Vagina (tissue), 2 donors: ENCODE data around the gene GPR17. TPM values are rescaled to one million over a fixed set of nuclear protein-coding genes. Genes with fewer than 3 reads are reported as not detected.

Source experiments
- DNase-seq, 2 donors: peaks; one replicate each; pipeline ENCODE4 v3.0.0-alpha.2; 2017; ENCODE audit errors: extremely low spot score in 2 of 2
- H3K27ac ChIP-seq: fragments of 200-600 bp; sonication (generic); one replicate; pipeline ENCODE4 v1.5.1; 2019
- H3K27me3 ChIP-seq: fragments of 200-600 bp; sonication (generic); one replicate; pipeline ENCODE4 v1.5.1; 2019
- H3K36me3 ChIP-seq, 2 donors: fragments of 200-600 bp; sonication (generic); one replicate each; pipeline ENCODE4 v1.5.1; 2017 to 2019
- H3K4me1 ChIP-seq: fragments of 200-600 bp; sonication (generic); one replicate; pipeline ENCODE4 v1.5.1; 2019
- H3K4me3 ChIP-seq, 2 donors: fragments of 200-600 bp; sonication (generic); 1 replicate in 1 of 2; 2 replicates in 1 of 2; pipeline ENCODE4 v1.5.1; 2016 to 2019
- H3K9me3 ChIP-seq: fragments of 200-600 bp; sonication (generic); one replicate; pipeline ENCODE4 v1.5.1; 2019
- POLR2A ChIP-seq, 2 donors: fragments of 450-650 bp; IDR thresholded peaks; one replicate each; pipeline ENCODE4 v1.6.1; 2017; ENCODE audit warnings: antibody characterized with exemption in 2 of 2, mild to moderate bottlenecking in 2 of 2, moderate library complexity in 2 of 2
- POLR2AphosphoS5 ChIP-seq, 2 donors: sonication (generic); formaldehyde crosslinking; IDR thresholded peaks; one replicate each; pipeline ENCODE4 v1.9.0; 2017; ENCODE audit warnings: antibody characterized with exemption in 2 of 2, mild to moderate bottlenecking in 2 of 2, low read depth in 1 of 2; ENCODE audit not compliant: insufficient read depth in 1 of 2
- intact Hi-C: fragments of 100-400 bp; cut with DNase I; formaldehyde crosslinking; loops from one replicate; pipeline ENCODE4 v1.15.1; 2023
- total RNA-seq: library from RNA; depleted of rRNA; stranded (reverse); fragments of >200 nt; gene quantifications from one replicate; pipeline ENCODE4 v1.2.3, GENCODE V29; 2016
- TF ChIP-seq, protein P1 (sequence below), 3 experiments: fragments of 450-650 bp in 2 of 3; fragments of 200-600 bp in 1 of 3; sonication (generic) in 1 of 3; IDR thresholded peaks; one replicate each; pipeline ENCODE4 v1.5.1; 2017 to 2019; ENCODE audit warnings: antibody characterized with exemption in 3 of 3, mild to moderate bottlenecking in 2 of 3, moderate library complexity in 2 of 3

The GPR17 gene
- total RNA-seq, 1 donor from 2014 or later, result not detected

GRCh38 chr2:127700527-127701192 is 54.7 kb downstream of the GPR17 start:
- H3K4me3 ChIP-seq, result peak overlapping the region; percentile 56 to 93
- intact Hi-C loops, result loop anchor here (10.0 kb wide), 1 partner anchor 114 kb away; the partner anchor contains the start of gene WDR33
- no peaks in the 10 kb centered on the region for H3K9me3 ChIP-seq
- no peak for DNase-seq
- H3K27ac ChIP-seq, result peak overlapping the region; percentile 82
- no peaks in the 10 kb centered on the region for H3K27me3 ChIP-seq
- H3K36me3 ChIP-seq, result no peaks in the 10 kb centered on the region
- peaks cover 41% of the 10 kb centered on the region for H3K4me1 ChIP-seq
- TF ChIP-seq POLR2A (IDR thresholded peaks at IDR 0.05), result no peak
- peak in 1 of 2 donors; percentile 17 for TF ChIP-seq POLR2AphosphoS5 (IDR thresholded peaks at IDR 0.05; ENCODE audit: insufficient read depth in 1 of 2, low read depth in 1 of 2)

DNA sequence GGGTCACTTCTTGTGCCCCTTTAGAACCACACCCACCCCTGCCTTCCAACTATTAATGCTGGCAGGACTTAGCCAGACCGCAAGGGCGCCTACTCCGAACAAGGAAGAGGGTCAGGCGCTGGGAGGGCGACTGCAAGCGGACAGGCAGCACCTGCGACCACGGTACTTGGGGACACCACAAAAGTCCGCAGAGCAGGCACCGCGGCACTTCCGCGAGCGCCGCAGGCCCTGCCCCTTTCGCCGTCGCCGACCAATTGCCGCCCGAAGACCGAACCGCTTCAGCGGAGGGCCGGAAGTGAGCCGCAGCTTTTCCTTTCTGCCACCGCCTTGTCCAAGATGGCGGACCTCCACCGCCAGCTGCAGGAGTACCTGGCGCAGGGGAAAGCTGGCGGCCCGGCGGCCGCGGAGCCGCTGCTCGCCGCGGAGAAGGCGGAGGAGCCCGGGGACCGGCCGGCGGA is 55.3 kb downstream of the GPR17 start, which contains the start of gene SFT2D3:
Gene SFT2D3 (plus strand): TSS at position 305 of the 458 bp plus-strand sequence. CDS start 32 bp downstream, at position 337.
- intact Hi-C loops, result loop anchor here (10.0 kb wide), 1 partner anchor 114 kb away; the partner anchor contains the start of gene WDR33
- H3K4me1 ChIP-seq, result peaks cover 47% of the 10 kb centered on the region
- peak within 1 kb of the TSS; percentile 82 for H3K27ac ChIP-seq
- H3K9me3 ChIP-seq, result no peaks in the 10 kb centered on the region
- H3K4me3 ChIP-seq, result peak within 1 kb of the TSS; percentile 56 to 93
- DNase-seq, result peak in 1 of 2 donors; percentile 93
- TF ChIP-seq POLR2AphosphoS5 (IDR thresholded peaks at IDR 0.05; ENCODE audit: insufficient read depth in 1 of 2, low read depth in 1 of 2) (peak; percentile 63 to 88), POLR2A (IDR thresholded peaks at IDR 0.05) (peak in 1 of 2 donors; percentile 82)
- TF ChIP-seq, protein P1, sequence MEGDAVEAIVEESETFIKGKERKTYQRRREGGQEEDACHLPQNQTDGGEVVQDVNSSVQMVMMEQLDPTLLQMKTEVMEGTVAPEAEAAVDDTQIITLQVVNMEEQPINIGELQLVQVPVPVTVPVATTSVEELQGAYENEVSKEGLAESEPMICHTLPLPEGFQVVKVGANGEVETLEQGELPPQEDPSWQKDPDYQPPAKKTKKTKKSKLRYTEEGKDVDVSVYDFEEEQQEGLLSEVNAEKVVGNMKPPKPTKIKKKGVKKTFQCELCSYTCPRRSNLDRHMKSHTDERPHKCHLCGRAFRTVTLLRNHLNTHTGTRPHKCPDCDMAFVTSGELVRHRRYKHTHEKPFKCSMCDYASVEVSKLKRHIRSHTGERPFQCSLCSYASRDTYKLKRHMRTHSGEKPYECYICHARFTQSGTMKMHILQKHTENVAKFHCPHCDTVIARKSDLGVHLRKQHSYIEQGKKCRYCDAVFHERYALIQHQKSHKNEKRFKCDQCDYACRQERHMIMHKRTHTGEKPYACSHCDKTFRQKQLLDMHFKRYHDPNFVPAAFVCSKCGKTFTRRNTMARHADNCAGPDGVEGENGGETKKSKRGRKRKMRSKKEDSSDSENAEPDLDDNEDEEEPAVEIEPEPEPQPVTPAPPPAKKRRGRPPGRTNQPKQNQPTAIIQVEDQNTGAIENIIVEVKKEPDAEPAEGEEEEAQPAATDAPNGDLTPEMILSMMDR (IDR thresholded peaks at IDR 0.05), result no peak
- peaks cover 0 to 3% of the 10 kb centered on the region in 2 donors for H3K36me3 ChIP-seq
- no peaks in the 10 kb centered on the region for H3K27me3 ChIP-seq

GRCh38 chr2:127701651-127702394 is 55.9 kb downstream of the GPR17 start:
- H3K27me3 ChIP-seq, result no peaks in the 10 kb centered on the region
- TF ChIP-seq POLR2A (IDR thresholded peaks at IDR 0.05) (no peak), POLR2AphosphoS5 (IDR thresholded peaks at IDR 0.05; ENCODE audit: insufficient read depth in 1 of 2, low read depth in 1 of 2) (peak in 1 of 2 donors; percentile 61)
- H3K36me3 ChIP-seq, result peaks cover 0 to 8% of the 10 kb centered on the region in 2 donors
- no peak for DNase-seq
- peaks cover 47% of the 10 kb centered on the region for H3K4me1 ChIP-seq
- H3K4me3 ChIP-seq, result peak overlapping the region; percentile 56 to 93
- intact Hi-C loops, result loop anchor here (10.0 kb wide), 1 partner anchor 113 kb away; the partner anchor contains the start of gene WDR33
- peak overlapping the region; percentile 82 for H3K27ac ChIP-seq
- no peaks in the 10 kb centered on the region for H3K9me3 ChIP-seq

Other genes starting within 250 kb of the GPR17 start
- gene PROC, start 227.7 kb upstream of the GPR17 start, total RNA-seq, result not detected
- 40.8 TPM for gene IWS1, start 119.7 kb upstream of the GPR17 start, total RNA-seq
- not detected for gene MYO7B, start 110.5 kb upstream of the GPR17 start, total RNA-seq
- gene LIMS2, start 29.4 kb downstream of the GPR17 start, total RNA-seq, result 44.2 TPM
- 3.7 TPM for gene SFT2D3, start 55.3 kb downstream of the GPR17 start, total RNA-seq
- 37.1 TPM for gene WDR33, start 165.0 kb downstream of the GPR17 start, total RNA-seq
- gene POLR2D, start 212.0 kb downstream of the GPR17 start, total RNA-seq, result 11.8 TPM
- 15.2 TPM for gene AMMECR1L, start 239.8 kb downstream of the GPR17 start, total RNA-seq